Measurements from ENCODE around the gene PIEZO2.

The PIEZO2 gene

GRCh38 chr18:10787293-10787901, 362.0 kb downstream of the PIEZO2 start:
- DNase-seq (ENCODE audit: low spot score) = peak; percentile 69

DNA sequence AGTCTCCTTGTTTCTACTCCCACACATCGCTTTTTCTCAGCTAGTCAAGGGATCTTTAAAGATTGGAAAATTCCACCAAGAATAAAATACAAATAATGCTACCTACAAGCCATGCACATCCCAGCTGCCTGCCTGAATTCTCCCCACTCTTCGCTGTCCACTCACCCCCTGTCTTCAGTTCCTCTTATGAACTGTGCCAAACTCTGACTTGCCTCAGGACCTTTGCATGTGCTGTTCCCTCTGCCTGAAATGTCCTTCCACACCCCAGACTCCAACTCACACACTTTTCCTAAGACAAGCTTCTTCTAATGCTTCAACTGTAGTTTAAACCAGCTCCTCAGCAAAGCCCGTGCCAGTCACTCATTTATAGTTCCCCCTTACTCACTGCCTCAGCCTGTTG, 363.6 kb downstream of the PIEZO2 start:
- DNase-seq (ENCODE audit: low spot score) = no peak

- no peak for DNase-seq (ENCODE audit: low spot score)
Measured at GRCh38 chr18:10784596-10785202, 364.7 kb downstream of the PIEZO2 start.

DNA sequence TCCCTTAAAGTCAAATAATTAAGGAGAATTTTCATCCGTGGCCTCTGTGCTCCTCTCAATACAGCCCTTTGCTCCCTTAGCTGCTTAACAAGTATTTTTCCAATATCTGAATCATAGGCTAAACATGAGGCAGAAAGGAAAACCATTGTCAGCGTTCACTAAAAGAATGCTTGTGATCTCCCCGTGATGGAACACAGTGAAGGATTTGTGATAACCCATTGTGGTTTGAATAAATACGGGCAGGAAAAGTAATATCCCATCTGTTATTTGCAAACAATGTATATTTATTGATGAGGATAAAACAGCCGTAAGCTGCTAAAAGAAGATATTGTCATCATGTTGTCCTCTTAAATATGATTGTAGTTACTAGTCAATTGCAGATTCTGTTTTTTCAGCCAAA, 365.4 kb downstream of the PIEZO2 start:
- no peak for DNase-seq (ENCODE audit: low spot score)

- no peak for DNase-seq (ENCODE audit: low spot score)
Measured at GRCh38 chr18:10776493-10776892, 372.9 kb downstream of the PIEZO2 start.

- DNase-seq (ENCODE audit: low spot score) = no peak
Measured at GRCh38 chr18:10775026-10775425, 374.3 kb downstream of the PIEZO2 start.

DNA sequence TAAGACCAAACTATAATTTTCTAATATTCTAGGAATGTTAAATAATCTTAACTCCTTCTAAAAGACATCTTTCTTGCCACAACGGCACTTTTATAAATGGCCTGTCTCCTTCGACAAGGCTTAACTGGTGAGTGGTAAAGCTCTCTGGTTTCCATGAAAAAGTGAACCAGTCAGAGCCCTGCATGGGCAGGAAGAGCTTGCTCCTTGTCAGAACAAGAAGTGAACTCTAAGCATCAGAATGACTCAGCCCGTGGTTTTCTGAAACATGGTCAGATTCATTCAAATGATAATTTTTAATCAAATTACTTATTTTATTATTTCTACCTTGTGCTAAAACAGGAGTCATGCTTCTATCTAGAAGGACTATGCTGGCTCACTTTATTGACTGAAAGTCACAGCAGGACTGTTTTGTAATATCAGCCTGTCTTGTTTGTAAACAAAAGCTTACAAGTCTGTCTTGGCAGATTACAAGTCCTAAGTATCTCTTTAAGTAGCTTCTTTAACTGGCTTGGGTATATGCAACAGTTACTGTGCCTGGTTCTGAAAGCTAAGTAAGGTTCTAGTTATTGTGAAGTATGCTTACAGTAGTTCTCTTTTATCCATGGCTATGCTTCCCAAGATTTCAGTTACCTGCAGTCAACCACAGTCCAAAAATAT, 378.2 kb downstream of the PIEZO2 start:
- DNase-seq (ENCODE audit: low spot score) = no peak

GRCh38 chr18:10770264-10770663, 379.1 kb downstream of the PIEZO2 start:
- no peak for DNase-seq (ENCODE audit: low spot score)

DNA sequence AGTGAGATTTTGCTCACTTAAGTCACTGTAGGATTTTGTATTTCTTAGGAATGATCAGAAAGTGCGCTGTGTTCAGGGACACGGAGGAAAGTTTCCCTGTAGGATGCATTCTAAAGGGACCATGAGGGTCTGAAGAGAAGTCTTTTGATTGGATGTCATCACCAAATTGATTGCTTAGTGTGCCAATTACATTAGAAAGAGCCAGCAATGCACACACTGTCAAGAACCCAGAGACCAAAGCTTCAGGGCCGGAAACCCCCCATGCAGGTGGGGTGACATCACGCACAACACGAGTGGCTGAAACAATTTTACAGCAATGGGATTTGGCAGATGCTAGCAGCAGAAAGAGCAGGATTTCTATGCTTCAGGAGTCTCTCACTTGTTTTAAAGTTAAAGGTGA, 381.1 kb downstream of the PIEZO2 start:
- no peak for DNase-seq (ENCODE audit: low spot score)

- no peak for DNase-seq (ENCODE audit: low spot score)
Measured at GRCh38 chr18:10767658-10768057, 381.7 kb downstream of the PIEZO2 start.

DNA sequence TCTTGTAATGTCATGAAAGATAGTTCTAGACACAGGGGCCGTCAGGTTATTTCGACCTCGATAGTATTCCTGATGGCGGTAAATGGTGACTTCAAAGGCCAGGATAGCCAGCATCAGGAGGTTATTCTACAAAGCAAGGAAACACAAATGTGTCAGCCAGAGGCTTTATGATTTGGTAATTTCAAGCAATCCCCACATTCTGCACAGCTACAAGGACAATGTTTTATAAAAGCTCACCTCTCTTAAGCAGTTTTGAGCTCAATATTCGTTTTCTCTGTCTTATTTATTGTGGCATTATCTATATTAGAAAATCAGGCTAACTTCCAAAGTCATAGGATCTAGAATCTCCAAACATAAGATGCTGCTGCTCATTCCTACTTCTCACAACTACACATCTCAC, 388.4 kb downstream of the PIEZO2 start:
- no peak for DNase-seq (ENCODE audit: low spot score)

- no peak for DNase-seq (ENCODE audit: low spot score)
Measured at GRCh38 chr18:10759241-10759640, 390.1 kb downstream of the PIEZO2 start.

GRCh38 chr18:10757946-10758345, 391.4 kb downstream of the PIEZO2 start:
- DNase-seq (ENCODE audit: low spot score) = no peak

GRCh38 chr18:10757349-10757748, 392.0 kb downstream of the PIEZO2 start:
- DNase-seq (ENCODE audit: low spot score) = no peak

GRCh38 chr18:10755855-10756254, 393.5 kb downstream of the PIEZO2 start:
- DNase-seq (ENCODE audit: low spot score) = no peak

DNA sequence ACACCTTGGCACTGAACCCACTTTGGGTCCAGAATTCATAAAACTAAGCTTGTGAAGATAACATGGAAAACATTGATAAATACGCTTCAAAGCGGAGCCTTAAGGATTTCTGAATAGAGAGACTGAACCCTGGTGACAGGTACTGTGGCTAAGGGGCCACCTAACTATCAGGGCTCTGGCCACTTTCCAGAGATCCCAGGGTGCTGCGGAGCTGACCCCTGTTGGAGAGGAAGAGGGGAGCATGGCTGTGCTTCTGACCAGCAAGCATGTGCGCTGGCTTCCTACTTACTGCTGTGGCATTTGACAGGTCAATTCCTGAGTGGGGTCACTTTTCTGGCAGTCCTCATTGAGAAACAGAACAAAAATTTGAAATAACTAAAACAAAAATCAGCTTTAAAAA, 395.2 kb downstream of the PIEZO2 start:
- no peak for DNase-seq (ENCODE audit: low spot score)

GRCh38 chr18:10752382-10752781, 397.0 kb downstream of the PIEZO2 start:
- no peak for DNase-seq (ENCODE audit: low spot score)

DNA sequence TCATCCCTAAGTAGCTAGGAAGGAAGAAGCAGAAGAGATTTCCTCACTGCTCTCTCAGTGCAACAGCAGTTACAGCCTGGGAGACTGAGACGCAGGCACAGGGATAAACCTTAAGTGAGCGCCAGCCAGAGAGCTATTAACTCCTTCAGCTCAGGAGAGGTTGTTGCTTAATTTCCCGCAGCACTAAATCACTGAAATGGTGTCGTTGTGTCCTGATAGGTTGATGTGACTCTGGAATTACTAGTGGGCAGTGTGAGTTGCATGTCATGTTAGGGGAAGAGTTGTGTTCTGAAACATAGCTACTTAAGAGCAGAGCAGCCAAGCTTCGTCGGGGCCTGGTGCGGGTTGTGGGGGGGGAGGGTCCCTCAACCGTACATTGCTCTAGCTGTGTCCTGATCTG, 397.7 kb downstream of the PIEZO2 start:
- no peak for DNase-seq (ENCODE audit: low spot score)

- DNase-seq (ENCODE audit: low spot score) = no peak
Measured at GRCh38 chr18:10750191-10751035, 399.0 kb downstream of the PIEZO2 start.

- no peak for DNase-seq (ENCODE audit: low spot score)
Measured at GRCh38 chr18:10748641-10749040, 400.7 kb downstream of the PIEZO2 start.

DNA sequence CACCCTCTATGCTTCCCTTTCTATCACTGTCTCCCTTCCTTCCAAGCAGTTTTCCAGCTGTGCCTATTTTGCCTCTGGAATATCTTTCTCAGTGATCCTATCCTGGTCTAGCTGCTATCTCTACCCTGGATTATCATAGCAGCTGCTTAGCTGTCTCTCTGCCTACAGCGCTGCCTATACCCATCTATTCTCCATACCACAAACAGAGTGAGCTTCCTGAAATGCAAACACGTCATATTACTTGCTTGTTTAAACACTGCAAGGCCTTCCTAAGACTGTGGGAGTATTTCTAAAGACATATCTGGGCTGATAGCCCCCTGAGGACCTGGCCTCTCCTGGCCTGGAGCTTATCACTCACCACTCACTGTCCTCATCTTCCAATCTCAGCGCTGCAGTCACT, 403.4 kb downstream of the PIEZO2 start:
- DNase-seq (ENCODE audit: low spot score) = no peak

GRCh38 chr18:10745219-10745618, 404.1 kb downstream of the PIEZO2 start:
- no peak for DNase-seq (ENCODE audit: low spot score)

GRCh38 chr18:10743766-10744165, 405.6 kb downstream of the PIEZO2 start:
- DNase-seq (ENCODE audit: low spot score) = no peak
